Natural killer cell (primary cell): Measurements from ENCODE around the gene SMARCD1. TPM values are rescaled to one million over a fixed set of nuclear protein-coding genes. Genes with fewer than 3 reads are reported as not detected.

Source experiments
- ATAC-seq, 3 donors: fragments of 150-1000 bp in 2 of 3; fragments of 200-7000 bp in 1 of 3; cut with Tn5 transposase; 1 replicate in 1 of 3; 2 replicates in 2 of 3; pipeline ENCODE4 v1.10.0; 2021; ENCODE audit warnings: mild to moderate bottlenecking in 2 of 3, moderate library complexity in 2 of 3
- DNase-seq, 2 donors: peaks; one replicate each; pipeline versions ENCODE4 v3.0.0 to v3.0.0-alpha.2; 2013 to 2021; ENCODE audit warnings: mixed read lengths in 1 of 2
- H3K27ac ChIP-seq: one replicate; pipeline ENCODE4 v1.5.1; 2013; ENCODE audit warnings: mild to moderate bottlenecking, low read length
- H3K27me3 ChIP-seq: one replicate; pipeline ENCODE4 v1.6.1; 2013; ENCODE audit warnings: low read length; ENCODE audit not compliant: control insufficient read depth, insufficient read depth
- H3K36me3 ChIP-seq: one replicate; pipeline ENCODE4 v1.6.1; 2013; ENCODE audit warnings: low read length; ENCODE audit not compliant: control insufficient read depth, insufficient read depth
- H3K4me1 ChIP-seq: one replicate; pipeline ENCODE4 v1.6.1; 2013; ENCODE audit warnings: low read length; ENCODE audit not compliant: control insufficient read depth, insufficient read depth
- H3K4me3 ChIP-seq: one replicate; pipeline ENCODE4 v1.5.1; 2013; ENCODE audit warnings: low read length
- H3K9me3 ChIP-seq: one replicate; pipeline ENCODE4 v1.6.1; 2013; ENCODE audit warnings: low read length; ENCODE audit not compliant: control insufficient read depth, insufficient read depth
- H3K27ac Mint-ChIP-seq, 2 donors: one replicate each; pipeline ENCODE4 v1.8.0; 2022; ENCODE audit warnings: mild to moderate bottlenecking in 2 of 2, mixed read lengths in 2 of 2, moderate library complexity in 1 of 2
- H3K27me3 Mint-ChIP-seq, 2 donors: one replicate each; pipeline ENCODE4 v1.8.0; 2022; ENCODE audit warnings: low read depth in 2 of 2, mixed read lengths in 2 of 2
- H3K36me3 Mint-ChIP-seq: one replicate; pipeline ENCODE4 v1.8.0; 2022; ENCODE audit warnings: mixed read lengths
- H3K4me1 Mint-ChIP-seq, 2 donors: one replicate each; pipeline ENCODE4 v1.8.0; 2022; ENCODE audit warnings: mixed read lengths in 2 of 2
- H3K4me3 Mint-ChIP-seq: one replicate; pipeline ENCODE4 v1.8.0; 2022; ENCODE audit warnings: mild to moderate bottlenecking, moderate library complexity, mixed read lengths
- H3K9me3 Mint-ChIP-seq, 2 donors: one replicate each; pipeline ENCODE4 v1.8.0; 2022; ENCODE audit warnings: mixed read lengths in 2 of 2
- WGBS: methylation state at CpG from one replicate; pipeline ENCODE4 v1.1.7; 2013; ENCODE audit warnings: missing lambda C conversion rate; ENCODE audit not compliant: insufficient coverage; 5-methylcytosine and 5-hydroxymethylcytosine counted together
- intact Hi-C: fragments of 100-400 bp; cut with micrococcal nuclease; formaldehyde crosslinking; loops from one replicate; pipeline ENCODE4 v1.14.2; 2022
- total RNA-seq, 4 donors: library from RNA; stranded (reverse); fragments of 120-200 nt in 1 of 4; gene quantifications; one replicate each; pipeline versions ENCODE4 v1.2.3 to v1.2.4, GENCODE V29; 2013 to 2022
- TF ChIP-seq, protein P1 (sequence below): fragments of 200-600 bp; IDR thresholded peaks from one replicate; pipeline ENCODE4 v1.8.0; 2022; ENCODE audit warnings: antibody characterized with exemption

The SMARCD1 gene
- total RNA-seq, 3 donors from 2014 or later (not counting 1 experiment from before 2014, with no cell fraction given): 81.3 to 97.0 (median 88.6) TPM

DNA sequence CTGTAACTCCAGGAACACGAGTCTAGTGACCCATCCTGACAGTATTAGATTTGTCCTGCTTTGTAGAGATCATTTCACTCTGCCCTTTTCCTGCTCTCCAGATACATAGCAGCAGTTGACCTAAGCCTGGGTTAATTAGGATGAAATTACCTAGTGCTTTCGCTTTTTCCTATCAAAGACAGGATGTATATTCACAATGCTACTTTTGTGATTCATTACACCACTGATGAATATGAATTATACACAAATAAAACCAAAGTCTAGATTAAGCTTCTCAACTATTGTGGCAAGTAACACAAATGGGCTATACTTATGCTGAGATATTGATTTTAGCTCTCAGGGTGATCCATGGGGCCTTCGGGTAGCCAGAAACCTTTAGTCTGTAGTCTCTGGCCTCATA is 64.2 kb downstream of the SMARCD1 start:
- TF ChIP-seq, protein P1, sequence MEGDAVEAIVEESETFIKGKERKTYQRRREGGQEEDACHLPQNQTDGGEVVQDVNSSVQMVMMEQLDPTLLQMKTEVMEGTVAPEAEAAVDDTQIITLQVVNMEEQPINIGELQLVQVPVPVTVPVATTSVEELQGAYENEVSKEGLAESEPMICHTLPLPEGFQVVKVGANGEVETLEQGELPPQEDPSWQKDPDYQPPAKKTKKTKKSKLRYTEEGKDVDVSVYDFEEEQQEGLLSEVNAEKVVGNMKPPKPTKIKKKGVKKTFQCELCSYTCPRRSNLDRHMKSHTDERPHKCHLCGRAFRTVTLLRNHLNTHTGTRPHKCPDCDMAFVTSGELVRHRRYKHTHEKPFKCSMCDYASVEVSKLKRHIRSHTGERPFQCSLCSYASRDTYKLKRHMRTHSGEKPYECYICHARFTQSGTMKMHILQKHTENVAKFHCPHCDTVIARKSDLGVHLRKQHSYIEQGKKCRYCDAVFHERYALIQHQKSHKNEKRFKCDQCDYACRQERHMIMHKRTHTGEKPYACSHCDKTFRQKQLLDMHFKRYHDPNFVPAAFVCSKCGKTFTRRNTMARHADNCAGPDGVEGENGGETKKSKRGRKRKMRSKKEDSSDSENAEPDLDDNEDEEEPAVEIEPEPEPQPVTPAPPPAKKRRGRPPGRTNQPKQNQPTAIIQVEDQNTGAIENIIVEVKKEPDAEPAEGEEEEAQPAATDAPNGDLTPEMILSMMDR: no peak
- H3K4me3 ChIP-seq: no peak overlapping the region
- H3K27me3 ChIP-seq: no peaks in the 10 kb centered on the region
- no peak overlapping the region for H3K27ac ChIP-seq
- 76% methylated on average over 2 of the region's 3 CpGs for WGBS
- H3K4me3 Mint-ChIP-seq: no peak overlapping the region
- H3K9me3 ChIP-seq: no peaks in the 10 kb centered on the region
- H3K4me1 Mint-ChIP-seq: peaks cover 13 to 27% of the 10 kb centered on the region in 2 donors
- intact Hi-C loops: no loop called here
- H3K27me3 Mint-ChIP-seq: no peaks in the 10 kb centered on the region
- H3K9me3 Mint-ChIP-seq: no peaks in the 10 kb centered on the region
- H3K27ac Mint-ChIP-seq: peak overlapping the region in 1 of 2 donors; percentile 31
- no peak for ATAC-seq
- H3K36me3 Mint-ChIP-seq: no peaks in the 10 kb centered on the region
- no peaks in the 10 kb centered on the region for H3K4me1 ChIP-seq
- H3K36me3 ChIP-seq: peaks cover 6% of the 10 kb centered on the region
- no peak for DNase-seq

Other genes with a start within 250 kb of the SMARCD1 start
- gene BCDIN3D, start 242.2 kb upstream of the SMARCD1 start, total RNA-seq: 1 to 10 TPM; 4.0 to 6.0 (median 4.4) TPM
- under 1 TPM in 2 of 3 donors, not detected in 1; 0.09 to 0.57 TPM for gene FAIM2, start 181.4 kb upstream of the SMARCD1 start, total RNA-seq
- not detected for gene AQP2, start 134.6 kb upstream of the SMARCD1 start, total RNA-seq
- gene AQP5, start 123.5 kb upstream of the SMARCD1 start, total RNA-seq: not detected
- not detected for gene AQP6, start 112.4 kb upstream of the SMARCD1 start, total RNA-seq
- gene RACGAP1, start 59.8 kb upstream of the SMARCD1 start, total RNA-seq: 10 to 100 TPM in 1 of 3 donors, 1 to 10 TPM in 2; 6.1 to 11.6 (median 8.7) TPM
- under 1 TPM in 1 of 3 donors, not detected in 2; 0.21 TPM for gene ASIC1, start 27.7 kb upstream of the SMARCD1 start, total RNA-seq
- gene GPD1, start 18.7 kb downstream of the SMARCD1 start, total RNA-seq: under 1 TPM in 1 of 3 donors, not detected in 2; 0.65 TPM
- gene COX14, start 26.9 kb downstream of the SMARCD1 start, total RNA-seq: 10 to 100 TPM; 32.8 to 42.6 (median 36.7) TPM
- gene CERS5, start 82.0 kb downstream of the SMARCD1 start, total RNA-seq: 10 to 100 TPM; 69.9 to 81.2 (median 75.8) TPM
- 10 to 100 TPM; 12.0 to 16.2 (median 13.7) TPM for gene LIMA1, start 198.2 kb downstream of the SMARCD1 start, total RNA-seq